Body of pancreas (tissue), 4 donors: Measurements from ENCODE around the gene NUP62. TPM values are rescaled to one million over a fixed set of nuclear protein-coding genes. Genes with fewer than 3 reads are reported as not detected.
A peak's percentile ranks its signal among the peaks of the same experiment; 100 is the strongest.
"Not testable (repeated sequence)": the region's sequence is repeated elsewhere in the genome, so short reads cannot be mapped to it uniquely, and the experiment has no call there.

Experiments
- ATAC-seq: fragments of 150-250 bp; one replicate; pipeline ENCODE4 v1.9.1; 2016
- DNase-seq, 4 donors: peaks; one replicate each; pipeline ENCODE4 v3.0.0-alpha.2; 2019
- H3K27ac ChIP-seq, 4 donors: fragments of 200-600 bp; sonication (generic); 1 replicate in 3 of 4; 2 replicates in 1 of 4; pipeline versions ENCODE4 v1.5.1 to v1.6.1; 2016 to 2019; ENCODE audit warnings: mild to moderate bottlenecking in 1 of 4, mixed read lengths in 1 of 4, moderate library complexity in 1 of 4
- H3K27me3 ChIP-seq, 2 donors: fragments of 200-600 bp; sonication (generic); one replicate each; pipeline ENCODE4 v1.6.0; 2016; ENCODE audit warnings: mild to moderate bottlenecking in 1 of 2
- H3K36me3 ChIP-seq, 2 donors: fragments of 200-600 bp; sonication (generic); replicated peaks in 1 of 2; 2 replicates each; pipeline ENCODE4 v1.5.1; 2016; ENCODE audit warnings: low read depth in 2 of 2; ENCODE audit not compliant: insufficient read depth in 1 of 2
- H3K4me1 ChIP-seq: fragments of 200-600 bp; sonication (generic); one replicate; pipeline ENCODE4 v1.6.0; 2016
- H3K4me3 ChIP-seq, 2 donors: fragments of 200-600 bp; sonication (generic); 1 replicate in 1 of 2; 2 replicates in 1 of 2; pipeline ENCODE4 v1.5.1; 2016 to 2019
- H3K9me3 ChIP-seq, 3 donors: fragments of 200-600 bp; sonication (generic); 1 replicate in 2 of 3; 2 replicates in 1 of 3; pipeline ENCODE4 v1.5.1; 2016
- POLR2A ChIP-seq, 3 donors: fragments of 450-650 bp; IDR thresholded peaks; one replicate each; pipeline ENCODE4 v1.6.1; 2016; ENCODE audit warnings: antibody characterized with exemption in 3 of 3, mild to moderate bottlenecking in 2 of 3
- WGBS, 2 donors: methylation state at CpG; one replicate each; pipeline ENCODE4 v1.1.5; 2017; 5-methylcytosine and 5-hydroxymethylcytosine counted together
- intact Hi-C: fragments of 100-400 bp; cut with DNase I; formaldehyde crosslinking; loops from one replicate; pipeline ENCODE4 v1.15.1; 2023
- total RNA-seq, 2 donors: library from RNA; depleted of rRNA; stranded (reverse); fragments of >200 nt; gene quantifications; one replicate each; pipeline ENCODE4 v1.1.0, GENCODE V29; 2016
- TF ChIP-seq, protein P1 (sequence below), 7 experiments: fragments of 450-650 bp in 4 of 7; fragments of 200-600 bp in 3 of 7; sonication (generic) in 3 of 7; IDR thresholded peaks; one replicate each; pipeline ENCODE4 v1.5.1; 2016 to 2019; ENCODE audit warnings: antibody characterized with exemption in 7 of 7

NUP62 gene
- total RNA-seq, 2 donors from 2014 or later = 17.9 to 21.8 TPM

DNA sequence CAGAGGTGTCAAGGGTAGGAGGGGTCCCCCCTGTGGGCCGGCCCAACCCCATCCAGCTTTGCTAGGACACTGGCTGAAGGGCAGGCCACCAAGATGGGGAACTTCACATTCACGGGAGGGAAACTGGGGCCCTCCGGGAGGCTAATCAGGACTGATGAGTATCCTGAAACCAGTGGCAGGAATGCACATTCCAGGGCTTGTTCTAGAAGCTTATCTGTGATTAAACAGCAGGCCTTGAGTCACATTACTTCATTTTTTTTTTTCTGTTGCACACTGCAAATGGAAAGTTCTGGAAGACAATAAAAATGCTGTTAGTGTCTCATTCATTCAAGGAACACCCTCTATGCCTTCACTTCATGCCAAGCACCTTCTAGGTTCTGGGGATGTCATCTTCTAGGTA is 47.2 kb upstream of the NUP62 start:
- intact Hi-C loops = loop anchor here (5.0 kb wide), 1 partner anchor 44 kb away; no protein-coding TSS in a partner anchor
- no peaks in the 10 kb centered on the region for H3K27me3 ChIP-seq
- no peak overlapping the region for H3K27ac ChIP-seq
- H3K9me3 ChIP-seq = no peaks in the 10 kb centered on the region
- TF ChIP-seq, protein P1, sequence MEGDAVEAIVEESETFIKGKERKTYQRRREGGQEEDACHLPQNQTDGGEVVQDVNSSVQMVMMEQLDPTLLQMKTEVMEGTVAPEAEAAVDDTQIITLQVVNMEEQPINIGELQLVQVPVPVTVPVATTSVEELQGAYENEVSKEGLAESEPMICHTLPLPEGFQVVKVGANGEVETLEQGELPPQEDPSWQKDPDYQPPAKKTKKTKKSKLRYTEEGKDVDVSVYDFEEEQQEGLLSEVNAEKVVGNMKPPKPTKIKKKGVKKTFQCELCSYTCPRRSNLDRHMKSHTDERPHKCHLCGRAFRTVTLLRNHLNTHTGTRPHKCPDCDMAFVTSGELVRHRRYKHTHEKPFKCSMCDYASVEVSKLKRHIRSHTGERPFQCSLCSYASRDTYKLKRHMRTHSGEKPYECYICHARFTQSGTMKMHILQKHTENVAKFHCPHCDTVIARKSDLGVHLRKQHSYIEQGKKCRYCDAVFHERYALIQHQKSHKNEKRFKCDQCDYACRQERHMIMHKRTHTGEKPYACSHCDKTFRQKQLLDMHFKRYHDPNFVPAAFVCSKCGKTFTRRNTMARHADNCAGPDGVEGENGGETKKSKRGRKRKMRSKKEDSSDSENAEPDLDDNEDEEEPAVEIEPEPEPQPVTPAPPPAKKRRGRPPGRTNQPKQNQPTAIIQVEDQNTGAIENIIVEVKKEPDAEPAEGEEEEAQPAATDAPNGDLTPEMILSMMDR (IDR thresholded peaks at IDR 0.05) = no peak
- peaks cover 15% of the 10 kb centered on the region for H3K4me1 ChIP-seq
- H3K36me3 ChIP-seq = no peaks in the 10 kb centered on the region
- no peak for ATAC-seq
- 54 to 70% methylated on average over 2 to 3 of the region's 3 CpGs for WGBS, 2 donors
- DNase-seq = no peak
- H3K4me3 ChIP-seq = no peak overlapping the region

GRCh38 chr19:49975051-49975450 is 45.7 kb upstream of the NUP62 start:
- WGBS, 2 donors = 78 to 83% methylated on average over 3 to 6 of the region's 7 CpGs
- intact Hi-C loops = loop anchor here (5.0 kb wide), 1 partner anchor 43 kb away; no protein-coding TSS in a partner anchor
- ATAC-seq (no peak), DNase-seq (no peak)
- Histone ChIP-seq H3K27ac (no peak overlapping the region), H3K4me3 (no peak overlapping the region), H3K36me3 (no peaks in the 10 kb centered on the region), H3K27me3 (no peaks in the 10 kb centered on the region), H3K9me3 (no peaks in the 10 kb centered on the region), H3K4me1 (peaks cover 11% of the 10 kb centered on the region)
- TF ChIP-seq, protein P1 (IDR thresholded peaks at IDR 0.05) = no peak
- no peak for TF ChIP-seq POLR2A (IDR thresholded peaks at IDR 0.05)

DNA sequence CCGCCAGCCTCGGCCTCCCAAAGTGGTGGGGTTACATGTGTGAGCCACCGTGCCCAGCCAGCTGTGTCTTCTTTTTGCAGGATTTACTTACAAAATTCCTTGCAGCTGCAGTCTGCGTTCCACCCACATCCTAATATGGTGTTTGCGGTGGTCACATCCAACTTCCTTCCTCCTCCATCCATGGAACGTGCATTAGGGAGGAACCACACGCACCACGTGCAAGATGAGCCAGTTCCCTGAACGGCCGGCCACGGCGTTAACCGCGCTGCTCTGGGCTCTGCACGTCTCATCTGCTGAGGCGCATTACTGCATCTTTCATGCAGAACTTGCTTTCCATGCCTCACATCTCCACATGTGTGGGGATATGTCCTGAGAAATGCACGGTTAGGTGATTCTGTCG is 44.7 kb upstream of the NUP62 start:
- DNase-seq = peak in 1 of 4 donors; percentile 37
- no peaks in the 10 kb centered on the region for H3K36me3 ChIP-seq

DNA sequence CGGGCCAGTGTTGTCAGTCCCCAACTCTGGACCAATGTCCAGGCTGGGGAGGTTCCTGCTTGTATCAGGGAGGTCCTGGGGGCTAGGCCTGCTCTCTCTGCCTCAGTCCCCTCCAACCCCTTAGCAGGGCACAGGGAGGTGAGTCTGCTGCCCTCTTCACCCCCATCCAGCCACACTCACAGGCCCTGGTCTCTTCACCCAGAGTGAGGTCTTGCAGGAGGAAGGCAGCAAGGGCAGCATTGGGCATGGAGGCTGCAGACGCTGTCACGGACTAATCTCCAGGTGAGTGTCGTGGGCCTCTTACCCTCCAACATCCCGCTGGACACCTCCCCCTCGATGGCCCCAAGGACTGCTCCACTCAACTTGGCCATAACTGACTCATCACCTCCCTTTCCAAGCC is 43.5 kb upstream of the NUP62 start:
- H3K36me3 ChIP-seq = no peaks in the 10 kb centered on the region
- H3K9me3 ChIP-seq = no peaks in the 10 kb centered on the region
- intact Hi-C loops = no loop called here
- ATAC-seq = no peak
- 82 to 86% methylated on average over 5 to 6 of the region's 6 CpGs for WGBS, 2 donors
- peaks cover 11% of the 10 kb centered on the region for H3K4me1 ChIP-seq
- H3K27me3 ChIP-seq = no peaks in the 10 kb centered on the region
- TF ChIP-seq, protein P1 (IDR thresholded peaks at IDR 0.05) = no peak
- TF ChIP-seq POLR2A (IDR thresholded peaks at IDR 0.05) = no peak
- no peak for DNase-seq
- no peak overlapping the region for H3K27ac ChIP-seq
- no peak overlapping the region for H3K4me3 ChIP-seq

More for the DNA sequence above, 44.7 kb upstream of the NUP62 start:
- WGBS, 2 donors = 82 to 84% methylated on average over 14 to 18 of the region's 18 CpGs
- Histone ChIP-seq H3K27ac (no peak overlapping the region), H3K9me3 (no peaks in the 10 kb centered on the region), H3K27me3 (no peaks in the 10 kb centered on the region), H3K4me3 (no peak overlapping the region), H3K4me1 (peaks cover 11% of the 10 kb centered on the region)
- ATAC-seq = no peak
- intact Hi-C loops = no loop called here
- TF ChIP-seq POLR2A (IDR thresholded peaks at IDR 0.05) = no peak
- TF ChIP-seq, protein P1 (IDR thresholded peaks at IDR 0.05) = no peak

DNA sequence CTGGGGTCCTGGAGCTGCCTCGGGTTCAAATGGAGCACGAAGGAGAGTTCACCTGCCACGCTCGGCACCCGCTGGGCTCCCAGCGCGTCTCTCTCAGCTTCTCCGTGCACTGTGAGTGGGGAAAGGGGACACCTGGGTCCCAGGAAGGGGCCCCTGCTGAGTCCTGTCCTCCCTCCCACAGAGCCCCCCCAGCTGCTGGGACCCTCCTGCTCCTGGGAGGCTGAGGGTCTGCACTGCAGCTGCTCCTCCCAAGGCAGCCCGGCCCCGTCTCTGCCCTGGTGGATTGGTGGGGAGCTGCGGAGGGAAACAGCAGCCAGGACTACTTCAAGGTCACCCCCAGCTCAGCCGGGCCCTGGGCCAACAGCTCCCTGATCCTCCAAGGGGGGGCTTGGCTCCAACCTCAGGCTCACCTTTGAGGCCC is 42.7 kb upstream of the NUP62 start:
- Histone ChIP-seq H3K36me3 (no peaks in the 10 kb centered on the region), H3K4me1 (peaks cover 11% of the 10 kb centered on the region), H3K9me3 (no peaks in the 10 kb centered on the region), H3K27me3 (no peaks in the 10 kb centered on the region), H3K27ac (peak overlapping the region in 1 of 4 donors; percentile 21), H3K4me3 (no peak overlapping the region)
- peak; percentile 78 for ATAC-seq
- no peak for TF ChIP-seq POLR2A (IDR thresholded peaks at IDR 0.05)
- TF ChIP-seq, protein P1 (IDR thresholded peaks at IDR 0.05) = peak in 4 of 7 experiments; percentile 9 to 19 (median 16)
- WGBS, 2 donors = 24% methylated on average over 12 of the region's 12 CpGs; no CpG with 5 or more reads in 1 of the 2 donors
- intact Hi-C loops = no loop called here
- DNase-seq = peak; percentile 70 to 83 (median 75)

- H3K27me3 ChIP-seq, ATAC-seq, DNase-seq, H3K36me3 ChIP-seq, H3K27ac ChIP-seq, H3K9me3 ChIP-seq, intact Hi-C loops, H3K4me3 ChIP-seq: not testable (repeated sequence)
- WGBS, 2 donors = 35% methylated on average over 4 of the region's 9 CpGs; no CpG with 5 or more reads in 1 of the 2 donors
- peaks cover 11% of the 10 kb centered on the region for H3K4me1 ChIP-seq
These were observed 40.1 kb upstream of the NUP62 start for GRCh38 chr19:49969355-49969754.
